Right renal cortex interstitium (tissue), 3 donors: Measurements from ENCODE around the gene CALM3. TPM values are rescaled to one million over a fixed set of nuclear protein-coding genes. Genes with fewer than 3 reads are reported as not detected.

Experiments used
- DNase-seq, 3 donors: peaks; one replicate each; pipeline ENCODE4 v3.0.0-alpha.2; 2013; ENCODE audit warnings: low read depth in 3 of 3, low spot score in 2 of 3
- polyA plus RNA-seq, 3 donors: library from polyadenylated mRNA; unstranded; fragments of 120-200 nt; gene quantifications; one replicate each; pipeline ENCODE4 v1.2.1, GENCODE V29; 2013; ENCODE audit not compliant: insufficient read length in 3 of 3

The CALM3 gene
- polyA plus RNA-seq, 3 donors = 500 to 524 (median 504) TPM

GRCh38 chr19:46634656-46635218, 33.6 kb downstream of the CALM3 start:
- DNase-seq = no peak

GRCh38 chr19:46635920-46636761, 35.0 kb downstream of the CALM3 start, which contains the start of gene GNG8:
Gene GNG8 (minus strand): TSS chr19:46636202. CDS start chr19:46634682, 1,520 bp downstream.
- no peak for DNase-seq

- DNase-seq = no peak
Observed at GRCh38 chr19:46637224-46637623, 36.1 kb downstream of the CALM3 start.

- peak; percentile 74 to 76 (median 75) for DNase-seq
Observed at GRCh38 chr19:46639358-46640182, 38.4 kb downstream of the CALM3 start.

GRCh38 chr19:46640656-46641055, 39.5 kb downstream of the CALM3 start:
- DNase-seq = no peak

- DNase-seq = no peak
Observed at GRCh38 chr19:46644720-46645119, 43.6 kb downstream of the CALM3 start.

GRCh38 chr19:46646402-46646801, 45.3 kb downstream of the CALM3 start:
- no peak for DNase-seq

- DNase-seq = no peak
Observed at GRCh38 chr19:46648060-46648960, 47.2 kb downstream of the CALM3 start.

- DNase-seq = no peak
Observed at GRCh38 chr19:46648961-46649960, 48.1 kb downstream of the CALM3 start.

- no peak for DNase-seq
Observed at GRCh38 chr19:46650445-46650844, 49.3 kb downstream of the CALM3 start.

- DNase-seq = no peak
Observed at GRCh38 chr19:46654621-46655152, 53.6 kb downstream of the CALM3 start.

GRCh38 chr19:46656541-46656940, 55.4 kb downstream of the CALM3 start:
- no peak for DNase-seq

GRCh38 chr19:46659151-46660007, 58.2 kb downstream of the CALM3 start:
- DNase-seq = peak in 2 of 3 donors; percentile 41 to 44

GRCh38 chr19:46660008-46660517, 58.9 kb downstream of the CALM3 start:
- peak in 1 of 3 donors; percentile 55 for DNase-seq
